Skeletal muscle tissue (tissue), 4 donors: ENCODE results near the gene IGF2BP3. TPM values are rescaled to one million over a fixed set of nuclear protein-coding genes. Genes with fewer than 3 reads are reported as not detected.
A peak's percentile ranks its signal among the peaks of the same experiment; 100 is the strongest.

Source experiments
- H3K27ac ChIP-seq: one replicate; pipeline ENCODE4 v1.7.0; 2013; ENCODE audit warnings: mild to moderate bottlenecking, low read depth, low read length, inconsistent platforms
- H3K27me3 ChIP-seq, 3 donors: one replicate each; pipeline ENCODE4 v1.7.0; 2013; ENCODE audit warnings: low read length in 3 of 3; ENCODE audit not compliant: control insufficient read depth in 3 of 3, insufficient read depth in 3 of 3
- H3K36me3 ChIP-seq, 3 donors: one replicate each; pipeline ENCODE4 v1.7.0; 2013; ENCODE audit warnings: low read length in 3 of 3; ENCODE audit not compliant: control insufficient read depth in 3 of 3, insufficient read depth in 3 of 3
- H3K4me1 ChIP-seq, 3 donors: one replicate each; pipeline ENCODE4 v1.7.0; 2013; ENCODE audit warnings: low read length in 3 of 3, mild to moderate bottlenecking in 3 of 3; ENCODE audit not compliant: control insufficient read depth in 3 of 3, insufficient read depth in 3 of 3
- H3K4me3 ChIP-seq, 3 donors: one replicate each; pipeline ENCODE4 v1.7.0; 2013; ENCODE audit warnings: low read length in 3 of 3
- H3K9ac ChIP-seq, 3 donors: one replicate each; pipeline ENCODE4 v1.7.0; 2013; ENCODE audit warnings: low read length in 3 of 3, mild to moderate bottlenecking in 3 of 3, moderate library complexity in 2 of 3, low read depth in 1 of 3
- H3K9me3 ChIP-seq, 3 donors: one replicate each; pipeline ENCODE4 v1.7.0; 2013; ENCODE audit warnings: low read length in 3 of 3; ENCODE audit not compliant: control insufficient read depth in 3 of 3
- total RNA-seq: library from RNA; depleted of rRNA; stranded (reverse); fragments of >200 nt; gene quantifications from one replicate; pipeline ENCODE4 v1.2.3, GENCODE V29; 2014
- donor health status: Osteomylitis.

Gene IGF2BP3
- total RNA-seq, 1 donor from 2014 or later = 59.0 TPM

DNA sequence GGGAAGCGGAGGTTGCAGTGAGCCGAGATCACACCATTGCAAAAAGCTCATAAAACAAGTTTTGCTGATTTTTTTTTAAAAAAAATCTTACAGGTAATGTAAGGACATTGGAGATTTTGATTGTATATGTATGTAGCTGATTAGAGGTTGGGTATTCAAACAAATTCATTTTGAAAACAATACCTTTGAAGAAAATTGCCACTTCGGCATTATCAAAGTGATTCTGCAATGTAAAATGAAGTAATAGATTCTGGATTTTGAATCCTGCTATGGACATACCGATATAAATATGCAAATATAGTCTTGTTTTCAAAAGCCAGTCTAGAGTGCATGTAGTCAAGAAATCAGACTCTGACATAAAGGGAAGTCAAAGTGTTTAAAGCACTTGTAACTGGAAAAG is 12.4 kb upstream of the IGF2BP3 start:
- Histone ChIP-seq H3K9ac (no peak overlapping the region), H3K9me3 (no peaks in the 10 kb centered on the region), H3K27ac (no peak overlapping the region), H3K36me3 (no peaks in the 10 kb centered on the region), H3K4me1 (no peaks in the 10 kb centered on the region), H3K4me3 (no peak overlapping the region), H3K27me3 (peaks cover 10 to 26% (median 22%) of the 10 kb centered on the region in 3 donors)

GRCh38 chr7:23477962-23478866 is 7.9 kb upstream of the IGF2BP3 start:
- Histone ChIP-seq H3K9me3 (no peaks in the 10 kb centered on the region), H3K36me3 (no peaks in the 10 kb centered on the region), H3K27ac (no peak overlapping the region), H3K4me3 (no peak overlapping the region), H3K27me3 (peaks cover 46 to 57% (median 54%) of the 10 kb centered on the region in 3 donors), H3K9ac (no peak overlapping the region), H3K4me1 (peaks cover 3 to 11% (median 11%) of the 10 kb centered on the region in 3 donors)

- Histone ChIP-seq H3K4me3 (no peak overlapping the region), H3K9me3 (peaks cover 0 to 2% (median 0%) of the 10 kb centered on the region in 3 donors), H3K27ac (no peak overlapping the region), H3K27me3 (peaks cover 55 to 66% (median 63%) of the 10 kb centered on the region in 3 donors), H3K4me1 (peaks cover 3 to 11% (median 11%) of the 10 kb centered on the region in 3 donors), H3K36me3 (no peaks in the 10 kb centered on the region), H3K9ac (no peak overlapping the region)
Observed at GRCh38 chr7:23477157-23477499, 6.8 kb upstream of the IGF2BP3 start.

- no peaks in the 10 kb centered on the region for H3K36me3 ChIP-seq
- H3K27me3 ChIP-seq = peaks cover 61 to 72% (median 69%) of the 10 kb centered on the region in 3 donors
- H3K9me3 ChIP-seq = peaks cover 0 to 5% (median 0%) of the 10 kb centered on the region in 3 donors
- peaks cover 3 to 11% (median 11%) of the 10 kb centered on the region in 3 donors for H3K4me1 ChIP-seq
- no peak overlapping the region for H3K27ac ChIP-seq
- H3K4me3 ChIP-seq = no peak overlapping the region
- H3K9ac ChIP-seq = no peak overlapping the region
Observed at GRCh38 chr7:23476286-23477156, 6.2 kb upstream of the IGF2BP3 start.

- Histone ChIP-seq H3K36me3 (no peaks in the 10 kb centered on the region), H3K9ac (no peak overlapping the region), H3K4me3 (no peak overlapping the region), H3K27ac (no peak overlapping the region), H3K27me3 (peaks cover 67 to 76% (median 72%) of the 10 kb centered on the region in 3 donors), H3K4me1 (peaks cover 6 to 15% (median 15%) of the 10 kb centered on the region in 3 donors), H3K9me3 (peaks cover 0 to 5% (median 0%) of the 10 kb centered on the region in 3 donors)
Observed at GRCh38 chr7:23475576-23475839, 5.2 kb upstream of the IGF2BP3 start.

GRCh38 chr7:23474829-23475575 is 4.7 kb upstream of the IGF2BP3 start:
- H3K4me1 ChIP-seq = peaks cover 7 to 18% (median 18%) of the 10 kb centered on the region in 3 donors
- H3K4me3 ChIP-seq = peak overlapping the region; percentile 5 to 36 (median 28)
- H3K9me3 ChIP-seq = peaks cover 0 to 5% (median 0%) of the 10 kb centered on the region in 3 donors
- H3K36me3 ChIP-seq = no peaks in the 10 kb centered on the region
- no peak overlapping the region for H3K27ac ChIP-seq
- no peak overlapping the region for H3K9ac ChIP-seq
- H3K27me3 ChIP-seq = peaks cover 71 to 77% (median 73%) of the 10 kb centered on the region in 3 donors

DNA sequence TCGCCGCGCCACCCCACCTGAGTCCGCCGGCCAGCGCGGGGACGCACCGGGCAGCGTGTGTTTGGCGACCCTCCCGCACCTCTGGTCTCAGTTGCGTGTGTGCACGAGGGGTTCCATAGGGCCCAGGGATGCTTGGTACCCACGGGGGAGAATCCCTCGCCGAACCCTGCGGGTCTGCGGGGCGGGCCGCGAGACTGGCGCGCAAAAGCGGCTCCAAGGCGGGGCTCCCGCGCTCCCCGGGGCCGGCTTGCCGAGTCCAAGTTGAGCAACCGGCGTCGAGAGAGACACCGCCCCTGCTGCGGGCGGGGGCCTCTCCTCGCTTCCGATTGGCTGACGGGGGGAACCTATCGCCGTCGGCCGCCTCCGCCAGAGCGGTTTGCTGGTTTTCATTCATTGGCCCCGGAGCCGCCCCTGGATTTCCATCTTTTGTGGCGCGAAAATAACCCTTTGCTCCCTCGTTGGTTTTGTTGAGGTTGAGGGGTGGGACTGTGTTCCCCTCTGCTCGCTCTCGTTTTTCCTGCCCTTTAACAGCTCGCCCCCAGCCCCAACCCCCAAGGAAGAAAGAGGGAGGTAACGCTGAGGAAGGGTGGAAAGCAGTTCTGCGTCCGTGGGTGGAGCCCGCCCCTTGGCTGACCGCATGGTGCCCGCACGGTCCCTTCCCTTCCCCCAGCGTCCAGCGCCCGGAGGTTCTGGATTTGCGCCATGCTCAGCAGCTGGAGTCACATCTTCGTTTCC is 4.0 kb upstream of the IGF2BP3 start:
- Histone ChIP-seq H3K9me3 (peaks cover 0 to 5% (median 0%) of the 10 kb centered on the region in 3 donors), H3K27ac (no peak overlapping the region), H3K9ac (no peak overlapping the region), H3K4me1 (peaks cover 14 to 20% (median 20%) of the 10 kb centered on the region in 3 donors), H3K27me3 (peaks cover 77 to 83% (median 78%) of the 10 kb centered on the region in 3 donors), H3K4me3 (peak overlapping the region; percentile 5 to 36 (median 28)), H3K36me3 (no peaks in the 10 kb centered on the region)

DNA sequence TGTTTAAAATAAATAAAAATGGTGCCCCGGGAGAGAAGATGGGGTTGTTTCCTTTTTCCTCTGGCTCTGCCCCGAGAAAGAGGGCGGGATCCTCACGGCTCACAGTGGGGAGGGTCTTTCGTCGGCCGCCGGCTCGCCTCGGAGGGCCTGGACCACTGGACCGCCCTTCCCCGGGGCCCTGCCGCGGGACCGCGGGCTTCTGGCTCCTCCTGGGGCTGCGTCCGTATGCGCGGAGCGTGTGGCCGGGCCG is 3.5 kb upstream of the IGF2BP3 start:
- Histone ChIP-seq H3K9ac (no peak overlapping the region), H3K27me3 (peaks cover 78 to 83% (median 82%) of the 10 kb centered on the region in 3 donors), H3K36me3 (no peaks in the 10 kb centered on the region), H3K9me3 (peaks cover 0 to 5% (median 0%) of the 10 kb centered on the region in 3 donors), H3K4me1 (peaks cover 17 to 25% (median 25%) of the 10 kb centered on the region in 3 donors), H3K4me3 (peak overlapping the region in 1 of 3 donors; percentile 28), H3K27ac (no peak overlapping the region)
